HepG2 (cell line): ENCODE results near the gene PSMB10. TPM values are rescaled to one million over a fixed set of nuclear protein-coding genes. Genes with fewer than 3 reads are reported as not detected.

Experiments
- ATAC-seq: fragments of 200-7000 bp; cut with Tn5 transposase; 3 replicates; pipeline ENCODE4 v1.9.1; 2020; ENCODE audit warnings: mild to moderate bottlenecking, moderate library complexity
- BruUV-seq: library from RNA; stranded (reverse); fragments of 400-500 nt; replicated peaks from 2 replicates; lab custom pipeline; 2021; lab: Mats Ljungman, UMichigan
- CTCF ChIA-PET: fragments of 300-600 bp; formaldehyde crosslinking; extraction: SDS; loops from one replicate; lab custom pipeline; 2021; ENCODE audit warnings: low total read pairs, inconsistent platforms, low intra/inter-chr PET ratio; lab: Yijun Ruan, JAX
- POLR2A ChIA-PET: fragments of 350-600 bp; sonication (Branson Sonifier 250); formaldehyde crosslinking; loops from one replicate; lab custom pipeline; 2020; ENCODE audit warnings: antibody characterized with exemption, inconsistent platforms; lab: Yijun Ruan, JAX
- DNase-seq: peaks from one replicate; pipeline ENCODE4 v3.0.0-alpha.2; 2015; ENCODE audit warnings: low spot score
- FAIRE-seq: peaks from 3 replicates; lab custom pipeline; 2011; peaks lifted over from hg19 to GRCh38; lab: Jason Lieb, UNC
- H2AFZ ChIP-seq: one replicate; pipeline ENCODE4 v1.6.1; 2011; ENCODE audit warnings: low read length, inconsistent platforms
- H3K27ac ChIP-seq: fragments of 300-600 bp; 3 replicates; pipeline ENCODE4 v1.8.0; 2011; ENCODE audit warnings: mixed run types, mild to moderate bottlenecking, mixed read lengths, low read length, inconsistent platforms; ENCODE audit not compliant: insufficient read depth; ENCODE audit errors: extremely low read length
- H3K27me3 ChIP-seq, 2 experiments: fragments of 200-600 bp in 1 of 2; 2 replicates in 1 of 2; 3 replicates in 1 of 2; pipeline versions ENCODE4 v1.6.0 to v1.8.0; 2011; ENCODE audit warnings: low read length in 2 of 2, mild to moderate bottlenecking in 2 of 2, moderate library complexity in 2 of 2, inconsistent platforms in 1 of 2; ENCODE audit not compliant: insufficient read depth in 2 of 2, control insufficient read depth in 1 of 2
- H3K36me3 ChIP-seq, 2 experiments: fragments of 200-600 bp in 1 of 2; replicated peaks in 1 of 2; 2 replicates in 1 of 2; 3 replicates in 1 of 2; pipeline versions ENCODE4 v1.5.1 to v1.8.0; 2011; ENCODE audit warnings: low read length in 2 of 2, inconsistent platforms in 1 of 2; ENCODE audit not compliant: insufficient read depth in 2 of 2, control insufficient read depth in 1 of 2
- H3K4me1 ChIP-seq: 2 replicates; pipeline ENCODE4 v1.5.1; 2012; ENCODE audit warnings: low read length, inconsistent platforms; ENCODE audit not compliant: insufficient read depth
- H3K4me2 ChIP-seq: 2 replicates; pipeline ENCODE4 v1.6.0; 2011; ENCODE audit warnings: low read depth, low read length, inconsistent platforms
- H3K4me3 ChIP-seq, 3 experiments: fragments of 200-600 bp in 1 of 3; sonication (generic), shearing (Covaris generic) in 1 of 3; replicated peaks in 1 of 3; 2 replicates each; pipeline ENCODE4 v1.5.1; 2011 to 2016; ENCODE audit warnings: low read length in 3 of 3, inconsistent platforms in 2 of 3, low read depth in 2 of 3, mild to moderate bottlenecking in 2 of 3, control low read depth in 1 of 3, mixed read lengths in 1 of 3; ENCODE audit not compliant: insufficient read depth in 1 of 3
- H3K79me2 ChIP-seq: one replicate; pipeline ENCODE4 v1.6.1; 2011; ENCODE audit warnings: low read length, inconsistent platforms; ENCODE audit not compliant: insufficient read depth
- H3K9ac ChIP-seq: 2 replicates; pipeline ENCODE4 v1.6.0; 2011; ENCODE audit warnings: mild to moderate bottlenecking, low read depth, low read length, inconsistent platforms; ENCODE audit not compliant: insufficient read depth
- H3K9me3 ChIP-seq: 2 replicates; pipeline ENCODE4 v1.5.1; 2012; ENCODE audit warnings: mild to moderate bottlenecking, low read length
- H4K20me1 ChIP-seq: 2 replicates; pipeline ENCODE4 v1.6.0; 2011; ENCODE audit warnings: inconsistent platforms, mild to moderate bottlenecking, low read length, moderate library complexity; ENCODE audit not compliant: insufficient read depth
- FOSL2 ChIP-seq: sonication (generic); formaldehyde crosslinking; IDR thresholded peaks from 2 replicates; pipeline ENCODE4 v1.4.0; 2020; ENCODE audit warnings: missing genetic modification reagents
- GMEB2 ChIP-seq: IDR thresholded peaks from 2 replicates; pipeline ENCODE4 v1.6.1; 2016; ENCODE audit warnings: missing biosample characterization, missing genetic modification reagents, low read depth
- HES4 ChIP-seq: sonication (generic); formaldehyde crosslinking; IDR thresholded peaks from 2 replicates; pipeline ENCODE4 v1.9.0; 2021; ENCODE audit warnings: mild to moderate bottlenecking, missing genetic modification reagents, borderline replicate concordance
- MEIS2 ChIP-seq: sonication (generic); formaldehyde crosslinking; IDR thresholded peaks from 2 replicates; pipeline ENCODE4 v1.9.0; 2021; ENCODE audit warnings: mild to moderate bottlenecking, missing genetic modification reagents
- NAIF1 ChIP-seq: sonication (generic); formaldehyde crosslinking; IDR thresholded peaks from 2 replicates; pipeline ENCODE4 v1.5.0; 2020; ENCODE audit warnings: mild to moderate bottlenecking, missing genetic modification reagents, borderline replicate concordance
- TFE3 ChIP-seq: IDR thresholded peaks from 2 replicates; pipeline ENCODE4 v1.6.1; 2016
- ZBTB33 ChIP-seq: sonication (generic); formaldehyde crosslinking; IDR thresholded peaks from 2 replicates; pipeline ENCODE4 v1.4.0; 2020; ENCODE audit warnings: missing genetic modification reagents
- WGBS: methylation state at CpG from one replicate; pipeline ENCODE4 v1.1.6; 2017; ENCODE audit warnings: low lambda C conversion rate; 5-methylcytosine and 5-hydroxymethylcytosine counted together
- in situ Hi-C: cut with HindIII; loops from 2 replicates; pipeline ENCODE4 v1.10.0; 2017; ENCODE audit warnings: low pct_unique_long_range_greater_than_20kb; ENCODE audit not compliant: extremely low pct_ligation_motif_present
- intact Hi-C: fragments of 100-400 bp; cut with micrococcal nuclease; formaldehyde crosslinking; loops from one replicate; pipeline ENCODE4 v1.10.0; 2022; ENCODE audit not compliant: unreplicated experiment
- polyA plus RNA-seq, 8 experiments: library from polyadenylated mRNA; depleted of rRNA in 3 of 8; stranded (reverse) in 7 of 8; unstranded in 1 of 8; fragments of >200 nt; fragmentation: Illumina TruSeq in 4 of 8; extraction: Trizol in 4 of 8; gene quantifications; 2 replicates each; pipeline versions ENCODE4 v1.2.1 to v1.2.3, GENCODE V29; 2011 to 2016; ENCODE audit warnings: low read depth in 4 of 8, missing spikeins in 1 of 8, mixed read lengths in 1 of 8; ENCODE audit not compliant: insufficient read depth in 1 of 8
- total RNA-seq, 5 experiments: library from RNA; depleted of rRNA; stranded (reverse); fragments of >200 nt; fragmentation: Illumina TruSeq; extraction: Trizol; gene quantifications; 2 replicates each; pipeline ENCODE4 v1.2.3, GENCODE V29; 2016; ENCODE audit warnings: low read depth in 1 of 5
- TF ChIP-seq, protein P1 (sequence below): sonication (generic); formaldehyde crosslinking; IDR thresholded peaks from 2 replicates; pipeline ENCODE4 v1.4.0; 2020; ENCODE audit warnings: low read depth, missing genetic modification reagents
- TF ChIP-seq, protein P2 (sequence below): IDR thresholded peaks from 2 replicates; pipeline ENCODE4 v1.6.1; 2016; ENCODE audit warnings: low read depth, missing genetic modification reagents, missing compliant biosample characterization

PSMB10 gene
- total and polyA plus RNA-seq, 2 of the 13 experiments (the other 11 are each of a cell fraction or from before 2014, with no cell fraction given), result 12.7 to 65.9 TPM

DNA sequence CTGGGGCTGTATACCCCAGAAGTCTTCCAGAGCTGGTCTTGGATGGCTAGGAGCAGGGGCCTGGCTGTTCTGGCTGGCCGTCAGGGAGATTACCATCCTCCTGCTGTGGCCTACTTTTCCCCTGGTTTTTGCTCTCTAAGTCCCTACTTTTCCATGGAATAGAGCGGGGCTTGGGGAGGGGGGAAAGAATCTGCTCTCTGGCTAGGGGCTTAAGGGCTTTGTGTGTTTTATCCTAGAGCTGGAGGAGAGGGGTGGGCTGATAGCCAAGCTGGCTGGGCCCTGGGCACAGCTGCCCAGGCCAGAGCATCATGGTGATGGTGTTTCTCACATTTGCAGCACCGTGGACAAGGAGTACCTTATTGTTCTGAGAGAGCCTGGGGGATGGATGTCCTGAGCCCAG is 48.3 kb downstream of the PSMB10 start:
- H2AFZ ChIP-seq, result no peak overlapping the region
- H3K4me2 ChIP-seq, result no peak overlapping the region
- WGBS, result 75% methylated on average over 3 of the region's 3 CpGs
- no peak for FAIRE-seq
- ATAC-seq, result no peak
- peaks cover 7 to 21% of the 10 kb centered on the region in 2 experiments for H3K36me3 ChIP-seq
- no peak for DNase-seq
- peaks cover 1% of the 10 kb centered on the region for H3K79me2 ChIP-seq
- no peaks in the 10 kb centered on the region; a peak in 1 of 5 replicates for H3K27me3 ChIP-seq
- H3K4me1 ChIP-seq, result peaks cover 24% of the 10 kb centered on the region
- no TSS peak for BruUV-seq
- no peaks in the 10 kb centered on the region for H4K20me1 ChIP-seq
- no peak overlapping the region for H3K4me3 ChIP-seq
- in situ Hi-C loops, result loop anchor here (5.0 to 10.0 kb wide), 2 partner anchors 39 to 156 kb away; no protein-coding TSS in a partner anchor
- no peak overlapping the region for H3K9ac ChIP-seq
- POLR2A ChIA-PET, result interaction anchor here (1.2 kb wide), 1 partner anchor 47 kb away, joined by 4 read pairs; no protein-coding TSS in a partner anchor
- intact Hi-C loops, result no loop called here
- CTCF ChIA-PET, result no interaction called here
- H3K9me3 ChIP-seq, result no peaks in the 10 kb centered on the region
- H3K27ac ChIP-seq, result no peak overlapping the region
- no peak for TF ChIP-seq FOSL2 (CRISPR knock-in tag)
- TF ChIP-seq MEIS2 (CRISPR knock-in tag), result no peak
- TF ChIP-seq NAIF1, result no peak
- no peak for TF ChIP-seq ZBTB33 (CRISPR knock-in tag)
- no peak for TF ChIP-seq HES4 (CRISPR knock-in tag)
- TF ChIP-seq, protein P1, sequence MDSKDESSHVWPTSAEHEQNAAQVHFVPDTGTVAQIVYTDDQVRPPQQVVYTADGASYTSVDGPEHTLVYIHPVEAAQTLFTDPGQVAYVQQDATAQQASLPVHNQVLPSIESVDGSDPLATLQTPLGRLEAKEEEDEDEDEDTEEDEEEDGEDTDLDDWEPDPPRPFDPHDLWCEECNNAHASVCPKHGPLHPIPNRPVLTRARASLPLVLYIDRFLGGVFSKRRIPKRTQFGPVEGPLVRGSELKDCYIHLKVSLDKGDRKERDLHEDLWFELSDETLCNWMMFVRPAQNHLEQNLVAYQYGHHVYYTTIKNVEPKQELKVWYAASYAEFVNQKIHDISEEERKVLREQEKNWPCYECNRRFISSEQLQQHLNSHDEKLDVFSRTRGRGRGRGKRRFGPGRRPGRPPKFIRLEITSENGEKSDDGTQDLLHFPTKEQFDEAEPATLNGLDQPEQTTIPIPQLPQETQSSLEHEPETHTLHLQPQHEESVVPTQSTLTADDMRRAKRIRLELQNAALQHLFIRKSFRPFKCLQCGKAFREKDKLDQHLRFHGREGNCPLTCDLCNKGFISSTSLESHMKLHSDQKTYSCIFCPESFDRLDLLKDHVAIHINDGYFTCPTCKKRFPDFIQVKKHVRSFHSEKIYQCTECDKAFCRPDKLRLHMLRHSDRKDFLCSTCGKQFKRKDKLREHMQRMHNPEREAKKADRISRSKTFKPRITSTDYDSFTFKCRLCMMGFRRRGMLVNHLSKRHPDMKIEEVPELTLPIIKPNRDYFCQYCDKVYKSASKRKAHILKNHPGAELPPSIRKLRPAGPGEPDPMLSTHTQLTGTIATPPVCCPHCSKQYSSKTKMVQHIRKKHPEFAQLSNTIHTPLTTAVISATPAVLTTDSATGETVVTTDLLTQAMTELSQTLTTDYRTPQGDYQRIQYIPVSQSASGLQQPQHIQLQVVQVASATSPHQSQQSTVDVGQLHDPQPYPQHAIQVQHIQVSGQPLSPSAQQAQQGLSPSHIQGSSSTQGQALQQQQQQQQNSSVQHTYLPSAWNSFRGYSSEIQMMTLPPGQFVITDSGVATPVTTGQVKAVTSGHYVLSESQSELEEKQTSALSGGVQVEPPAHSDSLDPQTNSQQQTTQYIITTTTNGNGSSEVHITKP (CRISPR knock-in tag), result no peak
- TF ChIP-seq, protein P2, sequence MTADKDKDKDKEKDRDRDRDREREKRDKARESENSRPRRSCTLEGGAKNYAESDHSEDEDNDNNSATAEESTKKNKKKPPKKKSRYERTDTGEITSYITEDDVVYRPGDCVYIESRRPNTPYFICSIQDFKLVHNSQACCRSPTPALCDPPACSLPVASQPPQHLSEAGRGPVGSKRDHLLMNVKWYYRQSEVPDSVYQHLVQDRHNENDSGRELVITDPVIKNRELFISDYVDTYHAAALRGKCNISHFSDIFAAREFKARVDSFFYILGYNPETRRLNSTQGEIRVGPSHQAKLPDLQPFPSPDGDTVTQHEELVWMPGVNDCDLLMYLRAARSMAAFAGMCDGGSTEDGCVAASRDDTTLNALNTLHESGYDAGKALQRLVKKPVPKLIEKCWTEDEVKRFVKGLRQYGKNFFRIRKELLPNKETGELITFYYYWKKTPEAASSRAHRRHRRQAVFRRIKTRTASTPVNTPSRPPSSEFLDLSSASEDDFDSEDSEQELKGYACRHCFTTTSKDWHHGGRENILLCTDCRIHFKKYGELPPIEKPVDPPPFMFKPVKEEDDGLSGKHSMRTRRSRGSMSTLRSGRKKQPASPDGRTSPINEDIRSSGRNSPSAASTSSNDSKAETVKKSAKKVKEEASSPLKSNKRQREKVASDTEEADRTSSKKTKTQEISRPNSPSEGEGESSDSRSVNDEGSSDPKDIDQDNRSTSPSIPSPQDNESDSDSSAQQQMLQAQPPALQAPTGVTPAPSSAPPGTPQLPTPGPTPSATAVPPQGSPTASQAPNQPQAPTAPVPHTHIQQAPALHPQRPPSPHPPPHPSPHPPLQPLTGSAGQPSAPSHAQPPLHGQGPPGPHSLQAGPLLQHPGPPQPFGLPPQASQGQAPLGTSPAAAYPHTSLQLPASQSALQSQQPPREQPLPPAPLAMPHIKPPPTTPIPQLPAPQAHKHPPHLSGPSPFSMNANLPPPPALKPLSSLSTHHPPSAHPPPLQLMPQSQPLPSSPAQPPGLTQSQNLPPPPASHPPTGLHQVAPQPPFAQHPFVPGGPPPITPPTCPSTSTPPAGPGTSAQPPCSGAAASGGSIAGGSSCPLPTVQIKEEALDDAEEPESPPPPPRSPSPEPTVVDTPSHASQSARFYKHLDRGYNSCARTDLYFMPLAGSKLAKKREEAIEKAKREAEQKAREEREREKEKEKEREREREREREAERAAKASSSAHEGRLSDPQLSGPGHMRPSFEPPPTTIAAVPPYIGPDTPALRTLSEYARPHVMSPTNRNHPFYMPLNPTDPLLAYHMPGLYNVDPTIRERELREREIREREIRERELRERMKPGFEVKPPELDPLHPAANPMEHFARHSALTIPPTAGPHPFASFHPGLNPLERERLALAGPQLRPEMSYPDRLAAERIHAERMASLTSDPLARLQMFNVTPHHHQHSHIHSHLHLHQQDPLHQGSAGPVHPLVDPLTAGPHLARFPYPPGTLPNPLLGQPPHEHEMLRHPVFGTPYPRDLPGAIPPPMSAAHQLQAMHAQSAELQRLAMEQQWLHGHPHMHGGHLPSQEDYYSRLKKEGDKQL (CRISPR knock-in tag), result no peak
- no peak for TF ChIP-seq TFE3 (CRISPR knock-in tag)
- no peak for TF ChIP-seq GMEB2 (CRISPR knock-in tag)
